ENCODE results near the gene QKI.

DNA sequence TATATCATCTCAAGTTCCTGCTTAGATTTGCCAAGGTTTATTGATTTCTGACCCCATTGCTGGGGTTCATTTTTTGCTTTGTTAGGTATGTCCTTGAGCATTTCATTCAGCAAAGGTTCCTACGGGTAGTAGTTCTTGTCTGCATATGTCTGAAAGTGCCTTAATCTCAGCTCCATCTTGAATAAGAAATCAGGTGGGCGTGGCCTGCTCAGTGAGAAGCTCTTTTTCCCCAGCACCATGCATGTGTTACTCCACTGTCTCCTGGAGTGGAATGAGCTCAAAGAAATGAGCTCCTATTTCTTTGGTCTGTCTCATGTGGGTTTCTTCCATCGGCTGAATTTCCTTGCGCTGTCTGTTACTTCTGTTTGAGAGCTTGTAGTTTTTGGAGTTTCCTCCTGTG, 201.9 kb downstream of the QKI start:
- TF ChIP-seq, protein P1, sequence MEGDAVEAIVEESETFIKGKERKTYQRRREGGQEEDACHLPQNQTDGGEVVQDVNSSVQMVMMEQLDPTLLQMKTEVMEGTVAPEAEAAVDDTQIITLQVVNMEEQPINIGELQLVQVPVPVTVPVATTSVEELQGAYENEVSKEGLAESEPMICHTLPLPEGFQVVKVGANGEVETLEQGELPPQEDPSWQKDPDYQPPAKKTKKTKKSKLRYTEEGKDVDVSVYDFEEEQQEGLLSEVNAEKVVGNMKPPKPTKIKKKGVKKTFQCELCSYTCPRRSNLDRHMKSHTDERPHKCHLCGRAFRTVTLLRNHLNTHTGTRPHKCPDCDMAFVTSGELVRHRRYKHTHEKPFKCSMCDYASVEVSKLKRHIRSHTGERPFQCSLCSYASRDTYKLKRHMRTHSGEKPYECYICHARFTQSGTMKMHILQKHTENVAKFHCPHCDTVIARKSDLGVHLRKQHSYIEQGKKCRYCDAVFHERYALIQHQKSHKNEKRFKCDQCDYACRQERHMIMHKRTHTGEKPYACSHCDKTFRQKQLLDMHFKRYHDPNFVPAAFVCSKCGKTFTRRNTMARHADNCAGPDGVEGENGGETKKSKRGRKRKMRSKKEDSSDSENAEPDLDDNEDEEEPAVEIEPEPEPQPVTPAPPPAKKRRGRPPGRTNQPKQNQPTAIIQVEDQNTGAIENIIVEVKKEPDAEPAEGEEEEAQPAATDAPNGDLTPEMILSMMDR (IDR thresholded peaks at IDR 0.05): no peak
- no peak for TF ChIP-seq POLR2A (IDR thresholded peaks at IDR 0.05)
